ENCODE data around the gene RNASEH2A. TPM values are rescaled to one million over a fixed set of nuclear protein-coding genes. Genes with fewer than 3 reads are reported as not detected.

The RNASEH2A gene
- total and polyA plus RNA-seq, 2 of the 13 experiments (the other 11 are each of a cell fraction or from before 2014, with no cell fraction given): 25.1 to 35.8 TPM

- TF ChIP-seq ZFP41 (CRISPR knock-in tag; IDR thresholded peaks at IDR 0.05; ENCODE audit: borderline replicate concordance) (no peak), HMGA1 (CRISPR knock-in tag; conservative IDR thresholded peaks at IDR 0.05) (no peak), RFXANK (CRISPR knock-in tag; IDR thresholded peaks at IDR 0.05) (peak; percentile 93), AGO1 (IDR thresholded peaks at IDR 0.05; ENCODE audit: low read depth, low read length, poor library complexity, severe bottlenecking) (peak; percentile 99), PITX1 (CRISPR knock-in tag; IDR thresholded peaks at IDR 0.05) (peak; percentile 22; the same call in 1 of the 2 replicates), ZNF281 (CRISPR knock-in tag; IDR thresholded peaks at IDR 0.05; ENCODE audit: borderline replicate concordance) (peak; percentile 89)
Measured at GRCh38 chr19:12793290-12794195, 12.8 kb upstream of the RNASEH2A start (continued).

- Histone ChIP-seq H3K9ac (ENCODE audit: insufficient read depth, low read depth, low read length) (peak overlapping the region; percentile 89), H3K27ac (ENCODE audit: extremely low read length, insufficient read depth, low read length) (peak overlapping the region; percentile 81), H3K36me3 (replicated peaks in 1 of 2; ENCODE audit: control insufficient read depth in 1 of 2, insufficient read depth in 2 of 2, low read length in 2 of 2) (peaks cover 2 to 4% of the 10 kb centered on the region in 2 experiments; a peak in 3 of 5 replicates), H3K4me3 (replicated peaks in 1 of 3; ENCODE audit: insufficient read depth in 1 of 3, low read depth in 2 of 3, low read length in 3 of 3) (peak overlapping the region; percentile 60 to 87 (median 64); a peak in 5 of 6 replicates), H3K27me3 (ENCODE audit: control insufficient read depth in 1 of 2, insufficient read depth in 2 of 2, low read length in 2 of 2) (no peaks in the 10 kb centered on the region), H3K9me3 (ENCODE audit: low read length) (no peaks in the 10 kb centered on the region), H2AFZ (ENCODE audit: low read length) (no peak overlapping the region), H3K4me1 (ENCODE audit: insufficient read depth, low read length) (peaks cover 34% of the 10 kb centered on the region), H3K4me2 (ENCODE audit: low read depth, low read length) (peak overlapping the region; percentile 99), H3K79me2 (ENCODE audit: insufficient read depth, low read length) (peaks cover 8% of the 10 kb centered on the region), H4K20me1 (ENCODE audit: insufficient read depth, low read length) (no peaks in the 10 kb centered on the region)
- ChIA-PET POLR2A (interaction anchor here (1.5 to 3.9 kb wide), 3 partner anchors 17 to 97 kb away, joined by 3 to 124 read pairs (median 21); partner anchors contain the start of genes GCDH and HOOK2), CTCF (ENCODE audit: low intra/inter-chr PET ratio, low total read pairs) (interaction anchor here (2.6 to 3.7 kb wide), 2 partner anchors 16 to 19 kb away, joined by 6 to 54 read pairs; partner anchors contain the start of gene HOOK2)
- in situ Hi-C loops (cut with HindIII; ENCODE audit: extremely low pct_ligation_motif_present, low pct_unique_long_range_greater_than_20kb): no loop called here
- TF ChIP-seq ZUFSP (CRISPR knock-in tag; IDR thresholded peaks at IDR 0.05; ENCODE audit: borderline replicate concordance): no peak
- 0 out of 2 replicates have a peak, but pooled peaks have one; percentile 12 for TF ChIP-seq REL (CRISPR knock-in tag; conservative IDR thresholded peaks at IDR 0.05)
- no peak for TF ChIP-seq PPARG (CRISPR knock-in tag; conservative IDR thresholded peaks at IDR 0.05)
- FAIRE-seq (no peak), DNase-seq (ENCODE audit: low spot score) (no peak), ATAC-seq (no peak)
- 81% methylated on average over 7 of the region's 7 CpGs for WGBS (ENCODE audit: low lambda C conversion rate)
- intact Hi-C loops (cut with micrococcal nuclease; ENCODE audit: unreplicated experiment): no loop called here
- BruUV-seq (replicated peaks): no TSS peak
Measured at GRCh38 chr19:12794196-12794941, 12.0 kb upstream of the RNASEH2A start.
